Activated naive CD4-positive, alpha-beta T cell treated with anti-CD3 and anti-CD28 coated beads, Interleukin-2, amount 10 ng/mL, durations not matched to agents 7 days and 5 days (primary cell): ENCODE data around the gene PCK2.

Experiments used
- CTCF ChIA-PET: fragments of 350-600 bp; sonication (Branson Sonifier 250); formaldehyde crosslinking; loops from one replicate; lab custom pipeline; 2021; ENCODE audit warnings: antibody characterized with exemption; lab: Charles Lee
- DNase-seq: peaks from one replicate; pipeline ENCODE4 v3.0.0-alpha.2; 2020
- H3K27ac Mint-ChIP-seq: one replicate; pipeline ENCODE4 v1.8.0; 2021; ENCODE audit warnings: mild to moderate bottlenecking, moderate library complexity, mixed read lengths
- H3K27me3 Mint-ChIP-seq: one replicate; pipeline ENCODE4 v1.8.0; 2021; ENCODE audit warnings: mild to moderate bottlenecking, mixed read lengths
- H3K36me3 Mint-ChIP-seq: one replicate; pipeline ENCODE4 v1.8.0; 2021; ENCODE audit warnings: mixed read lengths
- H3K4me1 Mint-ChIP-seq: one replicate; pipeline ENCODE4 v1.8.0; 2021; ENCODE audit warnings: mixed read lengths
- H3K4me3 Mint-ChIP-seq: one replicate; pipeline ENCODE4 v1.8.0; 2021; ENCODE audit warnings: mild to moderate bottlenecking, moderate library complexity, mixed read lengths
- H3K9me3 Mint-ChIP-seq: one replicate; pipeline ENCODE4 v1.8.0; 2021; ENCODE audit warnings: mixed read lengths

PCK2 gene

GRCh38 chr14:24113801-24114531 is 19.9 kb downstream of the PCK2 start:
- CTCF ChIA-PET, result interaction anchor here (0.7 to 2.5 kb wide), 11 partner anchors 9 to 129 kb away, joined by 3 to 9 read pairs (median 4); partner anchors contain the start of genes IRF9, PSME1, RNF31 and TINF2
- peaks cover 40% of the 10 kb centered on the region for H3K36me3 Mint-ChIP-seq
- peak; percentile 89 for DNase-seq
- no peaks in the 10 kb centered on the region for H3K27me3 Mint-ChIP-seq
- peak overlapping the region; percentile 99 for H3K27ac Mint-ChIP-seq
- no peaks in the 10 kb centered on the region for H3K9me3 Mint-ChIP-seq
- H3K4me3 Mint-ChIP-seq, result peak overlapping the region; percentile 87
- H3K4me1 Mint-ChIP-seq, result peaks cover 42% of the 10 kb centered on the region

DNA sequence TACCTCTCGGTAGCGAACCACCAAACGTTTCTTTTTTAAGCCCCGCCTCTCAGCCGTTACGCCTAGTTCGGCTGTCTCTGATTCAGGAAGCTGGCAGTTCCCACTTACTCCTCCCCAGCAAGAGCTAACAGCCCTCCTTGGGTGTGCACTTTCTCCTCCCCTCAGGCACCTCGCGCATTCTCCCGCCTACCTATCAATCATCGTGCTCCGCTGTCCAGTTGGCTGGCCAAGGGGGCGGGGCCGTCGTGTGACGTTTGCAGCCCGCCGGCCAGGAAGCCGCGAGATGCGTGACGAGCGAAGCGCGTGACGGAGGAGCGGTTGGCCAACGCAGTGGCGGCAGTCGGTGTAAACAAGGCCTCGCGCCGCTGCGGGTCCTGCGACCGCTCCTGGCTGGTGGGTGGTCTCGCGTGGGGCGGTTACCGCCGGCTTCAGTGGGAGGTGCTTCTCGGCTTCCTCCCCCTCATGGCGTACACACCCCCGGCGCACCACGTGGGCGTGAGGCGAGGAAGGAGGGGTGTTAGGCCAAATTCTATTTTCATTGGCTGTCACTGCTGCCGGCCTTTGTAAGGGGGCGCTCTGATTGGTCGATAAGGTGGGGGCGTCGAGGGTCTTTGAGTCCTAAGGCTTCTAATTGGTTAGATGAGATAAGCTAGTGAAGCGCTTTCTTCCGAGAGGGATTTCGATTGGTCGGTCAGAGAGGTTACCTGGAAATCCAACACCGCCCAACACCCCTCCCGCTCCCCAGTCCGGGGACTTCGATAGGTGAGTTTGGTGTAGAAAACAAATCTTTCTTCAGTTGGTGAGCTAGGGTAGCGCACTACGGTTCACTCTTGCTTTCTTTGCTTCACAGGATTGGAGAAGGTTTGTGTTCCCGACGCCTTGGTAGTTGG is 20.7 kb downstream of the PCK2 start, which contains the start of the genes DCAF11 and NRL:
Gene DCAF11, plus strand, starts transcription at position 246 of the 890 bp plus-strand sequence. CDS start 818 bp downstream, outside the sequence.
Gene NRL, minus strand, starts transcription at position 418 of the 890 bp plus-strand sequence. CDS start 32,101 bp downstream, outside the sequence.
- Mint-ChIP-seq H3K36me3 (peaks cover 48% of the 10 kb centered on the region), H3K27ac (peak within 1 kb of the TSS; percentile 99), H3K4me1 (peaks cover 36% of the 10 kb centered on the region), H3K27me3 (no peaks in the 10 kb centered on the region), H3K9me3 (no peaks in the 10 kb centered on the region), H3K4me3 (peak within 1 kb of the TSS; percentile 87)
- DNase-seq, result peak; percentile 99
- CTCF ChIA-PET, result interaction anchor here (0.9 to 2.5 kb wide), 14 partner anchors 10 to 194 kb away, joined by 3 to 9 read pairs (median 4); partner anchors contain the start of genes CIDEB, IRF9, PSME1 and RNF31

- H3K27me3 Mint-ChIP-seq, result no peaks in the 10 kb centered on the region
- CTCF ChIA-PET, result interaction anchor here (1.0 to 2.5 kb wide), 11 partner anchors 11 to 193 kb away, joined by 3 to 9 read pairs (median 4); partner anchors contain the start of genes CIDEB, IRF9 and PSME1
- H3K9me3 Mint-ChIP-seq, result no peaks in the 10 kb centered on the region
- H3K27ac Mint-ChIP-seq, result peak overlapping the region; percentile 99
- H3K4me3 Mint-ChIP-seq, result peak overlapping the region; percentile 87
- no peak for DNase-seq
- peaks cover 34% of the 10 kb centered on the region for H3K4me1 Mint-ChIP-seq
- peaks cover 51% of the 10 kb centered on the region for H3K36me3 Mint-ChIP-seq
Observed at GRCh38 chr14:24115422-24116127, 21.5 kb downstream of the PCK2 start.

GRCh38 chr14:24116128-24116814 is 22.2 kb downstream of the PCK2 start:
- Mint-ChIP-seq H3K27me3 (no peaks in the 10 kb centered on the region), H3K9me3 (no peaks in the 10 kb centered on the region), H3K4me1 (peaks cover 32% of the 10 kb centered on the region), H3K36me3 (peaks cover 55% of the 10 kb centered on the region), H3K4me3 (peak overlapping the region; percentile 87), H3K27ac (peak overlapping the region; percentile 99)
- no peak for DNase-seq
- CTCF ChIA-PET, result interaction anchor here (1.0 to 2.5 kb wide), 5 partner anchors 16 to 192 kb away, joined by 3 to 8 read pairs (median 6); partner anchors contain the start of genes CIDEB, IRF9 and PSME1

DNA sequence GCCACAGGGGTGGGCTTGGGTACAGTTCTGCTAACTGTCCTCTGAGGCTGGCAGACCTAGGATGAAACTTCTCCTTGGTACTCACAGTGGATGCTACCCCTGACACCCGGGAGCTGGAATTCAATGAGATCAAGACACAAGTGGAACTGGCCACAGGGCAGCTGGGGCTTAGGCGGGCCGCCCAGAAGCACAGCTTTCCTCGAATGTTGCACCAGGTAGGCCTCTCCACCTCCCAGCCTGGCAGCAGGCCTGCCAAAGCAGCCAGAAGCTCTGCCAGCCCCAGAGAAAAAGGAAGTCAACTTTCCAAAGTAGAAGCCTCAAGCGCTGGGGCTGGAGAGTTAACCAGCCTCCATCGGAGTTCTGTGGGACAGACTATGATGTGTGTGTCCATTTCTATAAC is 23.1 kb downstream of the PCK2 start:
- Mint-ChIP-seq H3K4me1 (peaks cover 31% of the 10 kb centered on the region), H3K27ac (no peak overlapping the region), H3K4me3 (peak overlapping the region; percentile 87), H3K9me3 (no peaks in the 10 kb centered on the region), H3K27me3 (no peaks in the 10 kb centered on the region), H3K36me3 (peaks cover 60% of the 10 kb centered on the region)
- DNase-seq, result no peak
- CTCF ChIA-PET, result interaction anchor here (1.5 kb wide), 1 partner anchor 43 kb away, joined by 6 read pairs; the partner anchor contains the start of gene IRF9

- no peak for DNase-seq
- peaks cover 80% of the 10 kb centered on the region for H3K36me3 Mint-ChIP-seq
- CTCF ChIA-PET, result interaction anchor here (1.6 kb wide), 1 partner anchor 11 kb away, joined by 4 read pairs; no protein-coding TSS in a partner anchor
- H3K27me3 Mint-ChIP-seq, result no peaks in the 10 kb centered on the region
- H3K4me1 Mint-ChIP-seq, result peaks cover 30% of the 10 kb centered on the region
- no peak overlapping the region for H3K4me3 Mint-ChIP-seq
- H3K27ac Mint-ChIP-seq, result no peak overlapping the region
- no peaks in the 10 kb centered on the region for H3K9me3 Mint-ChIP-seq
Observed at GRCh38 chr14:24119691-24120090, 25.6 kb downstream of the PCK2 start.

DNA sequence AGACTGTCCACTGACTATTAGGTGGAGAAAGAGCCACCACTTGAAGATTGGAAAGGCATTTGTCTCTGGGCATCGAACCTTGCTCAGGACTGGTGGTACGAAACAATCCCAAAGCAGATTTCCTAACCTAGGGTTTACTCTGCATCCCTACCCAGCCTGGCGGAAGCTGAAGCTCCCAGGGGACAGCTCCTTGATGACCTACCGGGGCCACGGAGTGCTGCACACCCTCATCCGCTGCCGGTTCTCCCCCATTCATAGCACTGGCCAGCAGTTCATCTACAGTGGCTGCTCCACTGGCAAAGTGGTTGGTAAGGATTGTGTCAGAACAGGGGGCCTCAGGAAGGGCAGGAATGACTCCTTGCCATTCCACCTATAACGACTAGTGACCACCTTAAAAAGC is 27.1 kb downstream of the PCK2 start:
- CTCF ChIA-PET, result no interaction called here
- H3K27me3 Mint-ChIP-seq, result no peaks in the 10 kb centered on the region
- peaks cover 20% of the 10 kb centered on the region for H3K4me1 Mint-ChIP-seq
- H3K9me3 Mint-ChIP-seq, result no peaks in the 10 kb centered on the region
- H3K27ac Mint-ChIP-seq, result no peak overlapping the region
- H3K36me3 Mint-ChIP-seq, result peaks cover 71% of the 10 kb centered on the region
- no peak overlapping the region for H3K4me3 Mint-ChIP-seq
- no peak for DNase-seq

DNA sequence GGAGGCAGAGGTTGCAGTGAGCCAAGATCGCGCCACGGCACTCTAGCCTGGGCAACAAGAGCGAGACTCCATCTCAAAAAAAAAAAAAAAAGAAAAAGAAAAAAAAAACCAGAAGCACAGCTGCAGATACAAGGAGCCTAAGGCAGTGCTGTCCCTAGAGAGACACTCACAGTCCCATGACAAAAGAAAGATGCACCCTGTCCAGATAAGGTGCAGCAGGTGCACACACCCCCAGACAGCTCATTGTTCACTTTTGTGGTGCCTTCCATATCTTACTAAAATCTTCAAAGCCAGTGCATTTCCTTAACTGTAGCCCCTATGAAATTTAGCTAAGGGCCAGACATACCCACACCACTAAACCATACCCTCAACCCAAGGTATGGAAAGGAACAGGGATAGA is 28.3 kb downstream of the PCK2 start:
- H3K4me3 Mint-ChIP-seq, result no peak overlapping the region
- peak; percentile 5 for DNase-seq
- CTCF ChIA-PET, result interaction anchor here (1.4 kb wide), 1 partner anchor 14 kb away, joined by 4 read pairs; no protein-coding TSS in a partner anchor
- peaks cover 9% of the 10 kb centered on the region for H3K4me1 Mint-ChIP-seq
- no peak overlapping the region for H3K27ac Mint-ChIP-seq
- no peaks in the 10 kb centered on the region for H3K9me3 Mint-ChIP-seq
- no peaks in the 10 kb centered on the region for H3K27me3 Mint-ChIP-seq
- peaks cover 61% of the 10 kb centered on the region for H3K36me3 Mint-ChIP-seq

DNA sequence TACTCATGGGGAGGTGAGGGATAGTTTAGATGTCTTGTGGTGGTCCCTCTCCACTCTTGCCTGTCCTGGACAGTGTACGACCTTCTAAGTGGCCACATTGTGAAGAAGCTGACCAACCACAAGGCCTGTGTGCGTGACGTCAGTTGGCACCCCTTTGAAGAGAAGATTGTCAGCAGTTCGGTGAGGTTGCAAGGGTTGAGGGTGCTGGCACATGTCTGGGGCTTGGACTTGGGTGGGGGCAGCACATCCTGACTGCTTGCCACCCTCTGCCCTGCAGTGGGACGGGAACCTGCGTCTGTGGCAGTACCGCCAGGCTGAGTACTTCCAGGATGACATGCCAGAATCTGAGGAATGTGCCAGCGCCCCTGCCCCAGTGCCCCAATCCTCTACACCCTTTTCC is 28.8 kb downstream of the PCK2 start:
- Mint-ChIP-seq H3K36me3 (peaks cover 56% of the 10 kb centered on the region), H3K4me3 (no peak overlapping the region), H3K27me3 (no peaks in the 10 kb centered on the region), H3K4me1 (peaks cover 4% of the 10 kb centered on the region), H3K9me3 (no peaks in the 10 kb centered on the region), H3K27ac (no peak overlapping the region)
- peak; percentile 14 for DNase-seq
- CTCF ChIA-PET, result interaction anchor here (1.4 kb wide), 1 partner anchor 14 kb away, joined by 4 read pairs; no protein-coding TSS in a partner anchor

DNA sequence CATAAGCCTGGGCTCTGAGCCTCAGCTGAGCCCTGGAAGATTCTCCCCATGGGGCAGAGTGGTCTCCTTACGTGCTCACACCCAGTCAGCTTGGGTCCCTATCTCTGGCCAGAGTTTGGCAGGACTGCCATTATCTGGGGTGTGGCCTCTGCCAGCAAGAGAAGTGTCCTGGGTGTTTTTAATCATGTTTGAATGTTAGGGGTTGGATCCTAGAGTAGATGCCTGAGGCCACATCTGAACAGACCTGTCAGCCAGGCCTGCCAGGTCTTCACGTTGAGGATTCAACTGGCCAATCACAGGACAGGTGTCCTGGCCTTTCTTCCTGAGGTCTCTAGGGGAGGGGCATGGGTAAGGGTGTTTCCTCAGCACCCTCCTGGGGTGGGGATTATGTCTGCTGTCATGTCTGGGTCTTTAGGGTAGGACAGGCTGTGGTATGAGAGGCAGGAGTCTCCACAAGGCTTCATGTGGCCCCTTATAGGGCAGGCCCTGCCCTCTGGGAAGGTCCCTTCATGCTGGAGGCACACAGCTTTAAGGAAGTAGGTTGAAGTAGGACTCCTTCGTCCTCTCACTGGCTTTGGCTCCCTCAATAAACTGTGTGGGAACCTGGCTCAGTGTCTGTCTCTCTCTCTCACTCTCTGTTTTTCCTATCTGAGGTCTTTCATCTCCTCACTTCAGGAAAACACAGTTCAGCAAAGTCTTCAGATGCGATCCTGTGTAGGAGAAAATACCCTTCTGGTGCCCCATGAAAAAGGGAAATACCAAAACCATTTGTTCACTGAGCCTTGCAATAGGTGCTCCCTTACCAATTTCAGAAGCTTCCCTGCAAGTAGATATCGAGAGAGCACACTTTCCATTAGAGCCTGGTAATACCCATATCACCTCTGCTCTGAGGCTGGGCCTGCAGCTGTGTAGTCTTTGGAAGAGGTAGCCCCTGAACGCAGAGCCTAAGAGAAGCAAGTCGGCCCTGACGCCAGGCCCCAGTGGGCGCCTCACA is 29.6 kb downstream of the PCK2 start:
- no peak overlapping the region for H3K27ac Mint-ChIP-seq
- no peaks in the 10 kb centered on the region for H3K9me3 Mint-ChIP-seq
- no peak overlapping the region for H3K4me3 Mint-ChIP-seq
- H3K36me3 Mint-ChIP-seq, result peaks cover 48% of the 10 kb centered on the region
- H3K27me3 Mint-ChIP-seq, result no peaks in the 10 kb centered on the region
- H3K4me1 Mint-ChIP-seq, result no peaks in the 10 kb centered on the region
- CTCF ChIA-PET, result interaction anchor here (2.0 kb wide), 1 partner anchor 10 kb away, joined by 5 read pairs; no protein-coding TSS in a partner anchor
- peak; percentile 3 for DNase-seq

GRCh38 chr14:24126939-24127338 is 32.8 kb downstream of the PCK2 start:
- Mint-ChIP-seq H3K27ac (no peak overlapping the region), H3K4me1 (peaks cover 12% of the 10 kb centered on the region), H3K36me3 (peaks cover 27% of the 10 kb centered on the region), H3K4me3 (no peak overlapping the region), H3K9me3 (no peaks in the 10 kb centered on the region), H3K27me3 (no peaks in the 10 kb centered on the region)
- CTCF ChIA-PET, result interaction anchor here (1.1 kb wide), 1 partner anchor 12 kb away, joined by 3 read pairs; the partner anchor contains the start of genes DCAF11 and NRL
- no peak for DNase-seq

DNA sequence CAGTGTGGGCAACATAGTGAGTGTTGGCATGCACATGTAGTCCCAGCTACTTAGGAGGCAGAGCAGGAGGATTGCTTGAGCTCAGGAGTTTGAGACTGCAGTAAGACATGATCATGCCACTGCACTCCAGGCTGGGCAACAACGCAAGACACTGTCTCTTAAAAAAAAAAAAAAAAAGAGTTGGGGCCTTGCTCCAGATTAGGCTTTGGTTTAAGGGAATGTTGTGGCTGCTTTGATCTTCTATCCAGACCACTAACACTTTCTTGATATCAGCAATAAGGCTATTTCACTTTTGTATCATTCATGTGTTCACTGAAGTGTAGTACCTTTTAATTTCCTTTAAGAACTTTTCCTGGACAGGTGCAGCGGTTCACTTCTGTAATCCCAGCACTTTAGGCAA is 33.6 kb downstream of the PCK2 start:
- DNase-seq, result peak; percentile 6
- no peaks in the 10 kb centered on the region for H3K9me3 Mint-ChIP-seq
- CTCF ChIA-PET, result interaction anchor here (0.7 to 1.1 kb wide), 2 partner anchors 12 to 47 kb away, joined by 3 read pairs; partner anchors contain the start of genes DCAF11 and NRL
- peaks cover 19% of the 10 kb centered on the region for H3K4me1 Mint-ChIP-seq
- no peak overlapping the region for H3K27ac Mint-ChIP-seq
- H3K4me3 Mint-ChIP-seq, result no peak overlapping the region
- peaks cover 24% of the 10 kb centered on the region for H3K36me3 Mint-ChIP-seq
- H3K27me3 Mint-ChIP-seq, result no peaks in the 10 kb centered on the region
